Measurements from ENCODE around the gene PRR27.

GRCh38 chr4:70203601-70204000 lies 49.6 kb downstream of the PRR27 start:
- no peak for TF ChIP-seq CTCF (conservative IDR thresholded peaks at IDR 0.05; ENCODE audit: low read length)
- TF ChIP-seq EZH2phosphoT487 (IDR thresholded peaks at IDR 0.05; ENCODE audit: borderline replicate concordance): no peak

Measured in Loucy (cell line).